IMR-90 (cell line): Measurements from ENCODE around the gene PYDC1. TPM values are rescaled to one million over a fixed set of nuclear protein-coding genes. Genes with fewer than 3 reads are reported as not detected.

Source experiments
- ATAC-seq: fragments of 200-7000 bp; cut with Tn5 transposase; 2 replicates; pipeline ENCODE4 v1.9.1; 2020; ENCODE audit warnings: low read depth, mild to moderate bottlenecking, moderate library complexity
- BruUV-seq: library from RNA; stranded (reverse); fragments of 400-500 nt; replicated peaks from 2 replicates; lab custom pipeline; 2021; lab: Mats Ljungman, UMichigan
- CTCF ChIA-PET: fragments of 300-600 bp; formaldehyde crosslinking; extraction: SDS; loops from one replicate; lab custom pipeline; 2021; ENCODE audit warnings: antibody characterized with exemption; lab: Yijun Ruan, JAX
- POLR2A ChIA-PET: fragments of 300-600 bp; sonication (Branson Sonifier 250); formaldehyde crosslinking; loops from one replicate; lab custom pipeline; 2022; ENCODE audit warnings: antibody characterized with exemption; ENCODE audit not compliant: unreplicated experiment; lab: Charles Lee
- DNase-seq: peaks from one replicate; pipeline ENCODE4 v3.0.0; 2013
- H2AFZ ChIP-seq: replicated peaks from 2 replicates; pipeline ENCODE3; 2013; ENCODE audit warnings: low read length, mild to moderate bottlenecking; ENCODE audit not compliant: poor library complexity
- H2AK5ac ChIP-seq: 2 replicates; pipeline ENCODE4 v1.6.1; 2013; ENCODE audit warnings: low read depth, low read length, inconsistent platforms
- H2AK9ac ChIP-seq: replicated peaks from 2 replicates; pipeline ENCODE3; 2013; ENCODE audit warnings: mild to moderate bottlenecking, low read depth, low read length, moderate library complexity; ENCODE audit not compliant: poor library complexity
- H2BK120ac ChIP-seq: 2 replicates; pipeline ENCODE4 v1.6.1; 2013; ENCODE audit warnings: low read depth, low read length, inconsistent platforms
- H2BK15ac ChIP-seq: 3 replicates; pipeline ENCODE4 v1.6.1; 2013; ENCODE audit warnings: low read depth, low read length, inconsistent platforms
- H2BK20ac ChIP-seq: 2 replicates; pipeline ENCODE4 v1.6.1; 2013; ENCODE audit warnings: low read depth, mild to moderate bottlenecking, inconsistent platforms, low read length, moderate library complexity
- H2BK5ac ChIP-seq: 2 replicates; pipeline ENCODE4 v1.6.1; 2013; ENCODE audit warnings: mild to moderate bottlenecking, low read depth, low read length, inconsistent platforms; ENCODE audit not compliant: poor library complexity, severe bottlenecking
- H3K14ac ChIP-seq: replicated peaks from 2 replicates; pipeline ENCODE4 v1.6.1; 2013; ENCODE audit warnings: low read depth, low read length, inconsistent platforms
- H3K18ac ChIP-seq: 2 replicates; pipeline ENCODE4 v1.6.1; 2013; ENCODE audit warnings: low read depth, low read length, control low read depth
- H3K23ac ChIP-seq: 2 replicates; pipeline ENCODE4 v1.6.1; 2013; ENCODE audit warnings: low read depth, low read length, inconsistent platforms
- H3K27ac ChIP-seq: 2 replicates; pipeline ENCODE4 v1.5.1; 2013; ENCODE audit warnings: mild to moderate bottlenecking, control low read depth, low read length; ENCODE audit not compliant: insufficient read depth
- H3K27me3 ChIP-seq: 2 replicates; pipeline ENCODE4 v1.6.1; 2013; ENCODE audit warnings: low read length; ENCODE audit not compliant: control insufficient read depth, insufficient read depth
- H3K36me3 ChIP-seq: 2 replicates; pipeline ENCODE4 v1.6.1; 2013; ENCODE audit warnings: low read length, mixed read lengths; ENCODE audit not compliant: control insufficient read depth, insufficient read depth
- H3K4ac ChIP-seq: 2 replicates; pipeline ENCODE4 v1.6.1; 2013; ENCODE audit warnings: low read depth, low read length, inconsistent platforms
- H3K4me1 ChIP-seq: 2 replicates; pipeline ENCODE4 v1.6.1; 2013; ENCODE audit warnings: low read length, mixed read lengths; ENCODE audit not compliant: control insufficient read depth, insufficient read depth
- H3K4me2 ChIP-seq: 2 replicates; pipeline ENCODE4 v1.6.1; 2013; ENCODE audit warnings: low read depth, mild to moderate bottlenecking, control low read depth, low read length, moderate library complexity
- H3K4me3 ChIP-seq: 2 replicates; pipeline ENCODE4 v1.5.1; 2013; ENCODE audit warnings: low read depth, mild to moderate bottlenecking, control low read depth, low read length, moderate library complexity; ENCODE audit not compliant: insufficient read depth
- H3K56ac ChIP-seq: 2 replicates; pipeline ENCODE4 v1.6.1; 2013; ENCODE audit warnings: low read length, inconsistent platforms; ENCODE audit not compliant: insufficient read depth; ENCODE audit errors: extremely low read depth
- H3K79me1 ChIP-seq, 2 experiments: 2 replicates each; pipeline ENCODE4 v1.6.1; 2013; ENCODE audit warnings: low read length in 2 of 2, inconsistent platforms in 1 of 2, low read depth in 1 of 2
- H3K9ac ChIP-seq: 2 replicates; pipeline ENCODE4 v1.6.1; 2013; ENCODE audit warnings: low read depth, low read length, control low read depth
- H3K9me1 ChIP-seq: 2 replicates; pipeline ENCODE4 v1.6.1; 2013; ENCODE audit warnings: low read length, inconsistent platforms; ENCODE audit not compliant: insufficient read depth
- H3K9me3 ChIP-seq: 2 replicates; pipeline ENCODE4 v1.6.1; 2013; ENCODE audit warnings: low read length; ENCODE audit not compliant: control insufficient read depth, insufficient read depth
- H4K20me1 ChIP-seq: 2 replicates; pipeline ENCODE4 v1.6.1; 2013; ENCODE audit warnings: low read length, inconsistent platforms; ENCODE audit not compliant: insufficient read depth
- H4K5ac ChIP-seq: 2 replicates; pipeline ENCODE4 v1.6.1; 2013; ENCODE audit warnings: mild to moderate bottlenecking, low read depth, low read length, control low read depth
- H4K8ac ChIP-seq, 2 experiments: 2 replicates each; pipeline ENCODE4 v1.6.1; 2013; ENCODE audit warnings: low read depth in 2 of 2, low read length in 2 of 2, control low read depth in 1 of 2, inconsistent platforms in 1 of 2
- H4K91ac ChIP-seq: 2 replicates; pipeline ENCODE4 v1.6.1; 2013; ENCODE audit warnings: low read depth, low read length, inconsistent platforms; ENCODE audit not compliant: insufficient read depth
- BHLHE40 ChIP-seq: fragments of 150-350 bp; IDR thresholded peaks from 2 replicates; pipeline ENCODE4 v1.6.1; 2016; ENCODE audit warnings: mild to moderate bottlenecking, low read depth, low read length
- CEBPB ChIP-seq: IDR thresholded peaks from 2 replicates; pipeline ENCODE4 v1.6.1; 2012; ENCODE audit warnings: low read depth, low read length, improper control_type of control experiment
- FOS ChIP-seq: fragments of 150-350 bp; IDR thresholded peaks from 2 replicates; pipeline ENCODE4 v1.6.1; 2016; ENCODE audit warnings: low read depth, low read length
- MXI1 ChIP-seq: IDR thresholded peaks from 2 replicates; pipeline ENCODE4 v1.6.1; 2012; ENCODE audit warnings: low read depth, mild to moderate bottlenecking, low read length, moderate library complexity, borderline replicate concordance
- NFE2L2 ChIP-seq: fragments of 150-350 bp; IDR thresholded peaks from 2 replicates; pipeline ENCODE4 v1.6.1; 2016; ENCODE audit warnings: low read depth, mild to moderate bottlenecking, low read length
- POLR2A ChIP-seq: IDR thresholded peaks from 2 replicates; pipeline ENCODE4 v1.6.1; 2012; ENCODE audit warnings: mild to moderate bottlenecking, low read depth, low read length
- RAD21 ChIP-seq: IDR thresholded peaks from 2 replicates; pipeline ENCODE4 v1.6.1; 2012; ENCODE audit warnings: low read length, improper control_type of control experiment
- RFX5 ChIP-seq: IDR thresholded peaks from 2 replicates; pipeline ENCODE4 v1.8.0; 2012; ENCODE audit warnings: low read depth, mild to moderate bottlenecking, low read length, moderate library complexity
- WGBS, 2 experiments: methylation state at CpG; one replicate each; pipeline versions ENCODE4 v1.1.5 to v1.1.7; 2013; ENCODE audit warnings: missing lambda C conversion rate in 2 of 2; ENCODE audit not compliant: insufficient read length in 1 of 2; ENCODE audit errors: extremely low coverage in 2 of 2; 5-methylcytosine and 5-hydroxymethylcytosine counted together
- dilution Hi-C: fragments of 300-500 bp; cut with HindIII; formaldehyde crosslinking; loops from one replicate; pipeline ENCODE4 v1.14.3; 2018; ENCODE audit warnings: low sequenced_read_pairs; ENCODE audit not compliant: unreplicated experiment
- in situ Hi-C: fragments of 300-500 bp; cut with MboI; formaldehyde crosslinking; loops from 3 replicates; pipeline ENCODE4 v1.14.3; 2019; ENCODE audit warnings: low sequenced_read_pairs, inconsistent platforms, mixed read lengths
- intact Hi-C: fragments of 100-400 bp; cut with micrococcal nuclease; formaldehyde crosslinking; loops from 2 replicates; pipeline ENCODE4 v1.10.0; 2022
- polyA plus RNA-seq, 3 experiments: library from polyadenylated mRNA; depleted of rRNA; stranded (reverse); fragments of >200 nt; gene quantifications; 2 replicates each; pipeline ENCODE4 v1.2.3, GENCODE V29; 2012; ENCODE audit warnings: low replicate concordance in 1 of 3
- total RNA-seq: library from RNA; depleted of rRNA; stranded (reverse); fragments of >200 nt; gene quantifications from 2 replicates; pipeline ENCODE4 v1.2.3, GENCODE V29; 2012
- TF ChIP-seq, protein P1 (sequence below): fragments of 150-350 bp; IDR thresholded peaks from 2 replicates; pipeline ENCODE4 v1.6.1; 2017; ENCODE audit warnings: mild to moderate bottlenecking, antibody characterized with exemption, low read length, low read depth

Gene PYDC1
- total and polyA plus RNA-seq, 2 of the 4 experiments (the other 2 are of a cell fraction): not detected

DNA sequence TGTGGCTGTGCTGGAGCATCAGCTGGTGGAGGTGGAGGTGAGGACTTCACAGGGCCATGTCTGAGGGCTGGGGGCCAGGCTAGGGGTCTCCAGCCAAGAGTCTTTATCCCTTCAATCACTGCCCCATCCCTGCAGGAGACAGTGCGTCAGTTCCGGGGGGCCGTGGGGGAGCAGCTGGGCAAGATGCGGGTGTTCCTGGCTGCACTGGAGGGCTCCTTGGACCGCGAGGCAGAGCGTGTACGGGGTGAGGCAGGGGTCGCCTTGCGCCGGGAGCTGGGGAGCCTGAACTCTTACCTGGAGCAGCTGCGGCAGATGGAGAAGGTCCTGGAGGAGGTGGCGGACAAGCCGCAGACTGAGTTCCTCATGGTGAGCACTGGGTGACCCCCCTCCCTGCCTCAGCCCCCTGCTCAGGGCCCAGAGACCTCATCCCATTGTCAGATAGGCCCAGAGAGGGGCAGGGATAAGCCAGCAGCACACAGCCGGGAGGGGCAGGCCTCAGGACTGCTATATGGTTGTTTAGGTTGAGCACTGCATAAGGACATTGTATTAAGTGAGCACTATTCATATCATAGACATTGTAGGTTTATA is 2.3 kb upstream of the PYDC1 start:
- Histone ChIP-seq H3K79me1 (no peaks in the 10 kb centered on the region), H4K5ac (no peak overlapping the region), H3K4me2 (no peak overlapping the region), H3K14ac (no peak overlapping the region), H2AFZ (no peak overlapping the region), H3K27me3 (peaks cover 54% of the 10 kb centered on the region), H3K9me1 (no peaks in the 10 kb centered on the region), H3K36me3 (no peaks in the 10 kb centered on the region), H4K8ac (no peak overlapping the region), H2BK5ac (no peak overlapping the region), H3K4me3 (no peak overlapping the region), H2BK120ac (no peak overlapping the region), H4K20me1 (no peaks in the 10 kb centered on the region; the same call in 1 of the 2 replicates), H3K56ac (no peak overlapping the region), H3K9ac (no peak overlapping the region), H2BK20ac (no peak overlapping the region), H3K4me1 (peaks cover 4% of the 10 kb centered on the region; the same call in 1 of the 2 replicates), H3K9me3 (no peaks in the 10 kb centered on the region), H4K91ac (no peak overlapping the region), H3K4ac (no peak overlapping the region), H2AK5ac (no peak overlapping the region), H3K23ac (no peak overlapping the region), H2AK9ac (no peak overlapping the region), H3K27ac (no peak overlapping the region), H3K18ac (no peak overlapping the region), H2BK15ac (no peak overlapping the region)
- no TSS peak for BruUV-seq
- TF ChIP-seq MXI1 (no peak), POLR2A (no peak), NFE2L2 (no peak), BHLHE40 (no peak), RFX5 (no peak), CEBPB (no peak), FOS (no peak), RAD21 (no peak)
- TF ChIP-seq, protein P1, sequence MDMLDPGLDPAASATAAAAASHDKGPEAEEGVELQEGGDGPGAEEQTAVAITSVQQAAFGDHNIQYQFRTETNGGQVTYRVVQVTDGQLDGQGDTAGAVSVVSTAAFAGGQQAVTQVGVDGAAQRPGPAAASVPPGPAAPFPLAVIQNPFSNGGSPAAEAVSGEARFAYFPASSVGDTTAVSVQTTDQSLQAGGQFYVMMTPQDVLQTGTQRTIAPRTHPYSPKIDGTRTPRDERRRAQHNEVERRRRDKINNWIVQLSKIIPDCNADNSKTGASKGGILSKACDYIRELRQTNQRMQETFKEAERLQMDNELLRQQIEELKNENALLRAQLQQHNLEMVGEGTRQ: no peak
- in situ Hi-C loops: no loop called here
- dilution Hi-C loops: no loop called here
- POLR2A ChIA-PET: no interaction called here
- intact Hi-C loops: loop anchor here (10.0 kb wide), 1 partner anchor 476 kb away; no protein-coding TSS in a partner anchor
- CTCF ChIA-PET: no interaction called here
- ATAC-seq (no peak), DNase-seq (no peak)
- 81% methylated on average over 8 of the region's 15 CpGs; no CpG with 5 or more reads in 1 of the 2 experiments for WGBS, 2 experiments
